SK-N-SH (cell line): ENCODE measurements around the gene STRBP. TPM values are rescaled to one million over a fixed set of nuclear protein-coding genes. Genes with fewer than 3 reads are reported as not detected.

ENCODE experiments used
- CTCF ChIA-PET: fragments of 300-600, 350-600 bp; formaldehyde crosslinking; extraction: SDS; loops from one replicate; lab custom pipeline; 2021; lab: Yijun Ruan, JAX
- POLR2A ChIA-PET: fragments of 350-600 bp; sonication (Branson Sonifier 250); formaldehyde crosslinking; extraction: SDS; loops from one replicate; lab custom pipeline; 2020; ENCODE audit warnings: antibody characterized with exemption, inconsistent platforms; lab: Yijun Ruan, JAX
- DNase-seq: peaks from one replicate; pipeline ENCODE4 v3.0.0; 2012
- H2AFZ ChIP-seq: fragments of 200-600 bp; sonication (generic); 2 replicates; pipeline ENCODE4 v1.8.1; 2016; ENCODE audit warnings: antibody characterized with exemption, mild to moderate bottlenecking, low read depth
- H3F3A ChIP-seq: fragments of 200-600 bp; sonication (generic); replicated peaks from 2 replicates; pipeline ENCODE3; 2016; ENCODE audit warnings: antibody characterized with exemption, mild to moderate bottlenecking; ENCODE audit not compliant: insufficient read depth
- H3K27ac ChIP-seq, 2 experiments: fragments of 200-500 bp in 1 of 2; fragments of 200-600 bp in 1 of 2; sonication (Bioruptor generic) in 1 of 2; sonication (generic), shearing (Covaris generic) in 1 of 2; 2 replicates each; pipeline versions ENCODE4 v1.5.1 to v1.6.1; 2014 to 2016; ENCODE audit warnings: low read depth in 2 of 2, inconsistent platforms in 1 of 2, low read length in 1 of 2, mild to moderate bottlenecking in 1 of 2, mixed read lengths in 1 of 2
- H3K27me3 ChIP-seq: fragments of 200-600 bp; sonication (generic), shearing (Covaris generic); 2 replicates; pipeline ENCODE4 v1.6.1; 2016; ENCODE audit warnings: mixed run types; ENCODE audit not compliant: insufficient read depth
- H3K36me3 ChIP-seq, 2 experiments: fragments of 200-500 bp in 1 of 2; fragments of 200-600 bp in 1 of 2; sonication (Bioruptor generic) in 1 of 2; sonication (generic) in 1 of 2; replicated peaks in 1 of 2; 2 replicates each; pipeline versions ENCODE3 to v1.5.1; 2014 to 2016; ENCODE audit warnings: low read length in 1 of 2, mild to moderate bottlenecking in 1 of 2; ENCODE audit not compliant: insufficient read depth in 2 of 2, control insufficient read depth in 1 of 2
- H3K4me1 ChIP-seq, 2 experiments: fragments of 200-500 bp in 1 of 2; fragments of 200-600 bp in 1 of 2; sonication (Bioruptor generic) in 1 of 2; sonication (generic), shearing (Covaris generic) in 1 of 2; 2 replicates each; pipeline versions ENCODE4 v1.5.1 to v1.6.1; 2014 to 2016; ENCODE audit warnings: low read depth in 1 of 2, low read length in 1 of 2, mixed run types in 1 of 2; ENCODE audit not compliant: insufficient read depth in 2 of 2, control insufficient read depth in 1 of 2
- H3K4me2 ChIP-seq: fragments of 200-600 bp; sonication (generic), shearing (Covaris generic); 2 replicates; pipeline ENCODE4 v1.6.1; 2017; ENCODE audit warnings: mixed run types
- H3K4me3 ChIP-seq, 2 experiments: fragments of 200-500 bp in 1 of 2; fragments of 200-600 bp in 1 of 2; sonication (Bioruptor generic) in 1 of 2; sonication (generic), shearing (Covaris generic) in 1 of 2; 2 replicates each; pipeline versions ENCODE4 v1.5.1 to v1.8.1; 2014 to 2016; ENCODE audit warnings: low read depth in 2 of 2, inconsistent platforms in 1 of 2, low read length in 1 of 2, mild to moderate bottlenecking in 1 of 2, mixed read lengths in 1 of 2, moderate library complexity in 1 of 2
- H3K79me2 ChIP-seq: fragments of 200-600 bp; sonication (generic); 2 replicates; pipeline ENCODE4 v1.8.1; 2017; ENCODE audit warnings: mild to moderate bottlenecking; ENCODE audit not compliant: insufficient read depth
- H3K9ac ChIP-seq: fragments of 200-600 bp; sonication (generic); 2 replicates; pipeline ENCODE4 v1.6.1; 2017; ENCODE audit warnings: mixed run types
- H3K9me2 ChIP-seq: fragments of 200-600 bp; sonication (generic); 2 replicates; pipeline ENCODE4 v1.6.1; 2017; ENCODE audit warnings: mixed run types
- H3K9me3 ChIP-seq: fragments of 200-600 bp; sonication (generic); 2 replicates; pipeline ENCODE4 v1.6.1; 2017; ENCODE audit warnings: mixed run types, mild to moderate bottlenecking, moderate library complexity
- H4K20me1 ChIP-seq: fragments of 200-600 bp; sonication (generic); 2 replicates; pipeline ENCODE4 v1.6.1; 2017; ENCODE audit warnings: mild to moderate bottlenecking, mixed run types; ENCODE audit not compliant: insufficient read depth
- CHD2 ChIP-seq: fragments of 150-350 bp; IDR thresholded peaks from 2 replicates; pipeline ENCODE4 v1.6.1; 2018; ENCODE audit warnings: low read length; ENCODE audit not compliant: partially characterized antibody
- FOXJ3 ChIP-seq: sonication (generic); formaldehyde crosslinking; IDR thresholded peaks from 2 replicates; pipeline ENCODE4 v1.5.1; 2020; ENCODE audit warnings: mild to moderate bottlenecking, missing genetic modification reagents
- FOXM1 ChIP-seq: IDR thresholded peaks from 2 replicates; pipeline ENCODE4 v1.4.0; 2012; ENCODE audit warnings: low read depth, mild to moderate bottlenecking
- IRF3 ChIP-seq: fragments of 150-350 bp; IDR thresholded peaks from 2 replicates; pipeline ENCODE4 v1.6.1; 2016; ENCODE audit warnings: mild to moderate bottlenecking, low read depth, low read length
- JUND ChIP-seq: IDR thresholded peaks from 2 replicates; pipeline ENCODE4 v1.4.0; 2012
- MEF2A ChIP-seq: IDR thresholded peaks from 2 replicates; pipeline ENCODE4 v1.4.0; 2012; ENCODE audit warnings: low read depth, borderline replicate concordance
- MXI1 ChIP-seq: IDR thresholded peaks from 2 replicates; pipeline ENCODE4 v1.6.1; 2012; ENCODE audit warnings: mild to moderate bottlenecking, low read depth, low read length, improper control_type of control experiment
- NRF1 ChIP-seq: IDR thresholded peaks from 2 replicates; pipeline ENCODE4 v1.6.1; 2012; ENCODE audit warnings: low read depth, mild to moderate bottlenecking, low read length
- RAD21 ChIP-seq: IDR thresholded peaks from 2 replicates; pipeline ENCODE4 v1.6.1; 2012; ENCODE audit warnings: mild to moderate bottlenecking, low read length
- SMC3 ChIP-seq: IDR thresholded peaks from 2 replicates; pipeline ENCODE4 v1.6.1; 2012; ENCODE audit warnings: low read depth, low read length, improper control_type of control experiment
- TAF1 ChIP-seq: IDR thresholded peaks from 2 replicates; pipeline ENCODE4 v1.6.1; 2012; ENCODE audit warnings: low read depth, mild to moderate bottlenecking, low read length, moderate library complexity, borderline replicate concordance
- USF2 ChIP-seq: fragments of 150-350 bp; IDR thresholded peaks from 2 replicates; pipeline ENCODE4 v1.6.1; 2017; ENCODE audit warnings: antibody characterized with exemption, low read length, low read depth, borderline replicate concordance
- WGBS: methylation state at CpG from one replicate; pipeline ENCODE4 v1.1.6; 2017; ENCODE audit warnings: low lambda C conversion rate; 5-methylcytosine and 5-hydroxymethylcytosine counted together
- polyA plus RNA-seq, 3 experiments: library from polyadenylated mRNA; depleted of rRNA; stranded (reverse); fragments of >200 nt; gene quantifications; 2 replicates each; pipeline ENCODE4 v1.2.3, GENCODE V29; 2012
- TF ChIP-seq, protein P1 (sequence below): IDR thresholded peaks from 2 replicates; pipeline ENCODE4 v1.6.1; 2012; ENCODE audit warnings: mild to moderate bottlenecking, low read depth, low read length, moderate library complexity

STRBP gene
- polyA plus RNA-seq, 1 of the 3 experiments (the other 2 are of a cell fraction): 5.9 TPM

- ChIA-PET CTCF (no interaction called here), POLR2A (no interaction called here)
- Histone ChIP-seq H3K36me3 (no peaks in the 10 kb centered on the region), H3K4me1 (no peaks in the 10 kb centered on the region), H3K9me3 (no peaks in the 10 kb centered on the region), H3K9ac (no peak overlapping the region), H2AFZ (no peak overlapping the region), H4K20me1 (no peaks in the 10 kb centered on the region), H3F3A (no peaks in the 10 kb centered on the region), H3K27me3 (no peaks in the 10 kb centered on the region), H3K4me3 (no peak overlapping the region), H3K27ac (no peak overlapping the region), H3K4me2 (no peak overlapping the region), H3K79me2 (no peaks in the 10 kb centered on the region), H3K9me2 (no peaks in the 10 kb centered on the region)
- TF ChIP-seq NRF1 (no peak), JUND (no peak), FOXJ3 (CRISPR knock-in tag) (no peak), MEF2A (no peak), MXI1 (no peak), CHD2 (no peak), RAD21 (no peak), FOXM1 (no peak), USF2 (no peak), SMC3 (no peak)
- WGBS: 87% methylated on average over 3 of the region's 3 CpGs
- no peak for DNase-seq
Observed at GRCh38 chr9:123211081-123211480, 57.3 kb downstream of the STRBP start.

DNA sequence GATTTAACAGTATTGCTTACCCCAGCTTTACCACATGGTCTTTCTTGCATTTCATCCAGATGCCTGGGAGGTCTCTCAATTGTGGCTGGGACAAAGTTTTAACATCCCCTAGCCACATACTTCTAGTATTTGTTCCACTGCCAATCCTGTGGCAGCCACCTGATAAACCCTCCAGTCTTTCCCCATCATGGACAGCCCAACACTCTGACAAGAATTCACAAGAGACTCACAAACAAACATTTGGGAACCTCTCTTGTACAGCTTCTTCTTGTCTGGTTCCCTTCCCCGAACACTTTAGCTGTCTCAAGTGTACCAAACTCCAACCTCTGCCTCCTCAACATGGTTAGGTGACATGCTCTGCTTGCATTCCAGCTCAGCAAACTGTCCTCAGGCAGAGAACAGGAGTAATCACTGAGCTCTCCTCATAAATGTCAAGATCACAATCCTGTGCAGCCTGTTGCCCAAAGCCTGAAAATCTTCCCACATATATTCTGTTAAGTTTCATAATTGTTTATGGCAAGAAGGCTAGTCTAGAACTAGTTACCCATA lies 59.7 kb downstream of the STRBP start:
- no peaks in the 10 kb centered on the region for H3K9me3 ChIP-seq
- H3K4me3 ChIP-seq: no peak overlapping the region
- ChIA-PET POLR2A (no interaction called here), CTCF (no interaction called here)
- H3K27me3 ChIP-seq: no peaks in the 10 kb centered on the region
- no peak overlapping the region for H3K4me2 ChIP-seq
- no peak overlapping the region for H2AFZ ChIP-seq
- no peaks in the 10 kb centered on the region for H3K9me2 ChIP-seq
- H3F3A ChIP-seq: no peaks in the 10 kb centered on the region
- DNase-seq: no peak
- H3K27ac ChIP-seq: no peak overlapping the region
- 85% methylated on average over 1 of the region's 1 CpG for WGBS
- H4K20me1 ChIP-seq: no peaks in the 10 kb centered on the region
- H3K79me2 ChIP-seq: no peaks in the 10 kb centered on the region
- H3K9ac ChIP-seq: no peak overlapping the region
- no peaks in the 10 kb centered on the region for H3K36me3 ChIP-seq
- TF ChIP-seq CHD2 (no peak), SMC3 (no peak), IRF3 (no peak), TAF1 (no peak)
- TF ChIP-seq, protein P1, sequence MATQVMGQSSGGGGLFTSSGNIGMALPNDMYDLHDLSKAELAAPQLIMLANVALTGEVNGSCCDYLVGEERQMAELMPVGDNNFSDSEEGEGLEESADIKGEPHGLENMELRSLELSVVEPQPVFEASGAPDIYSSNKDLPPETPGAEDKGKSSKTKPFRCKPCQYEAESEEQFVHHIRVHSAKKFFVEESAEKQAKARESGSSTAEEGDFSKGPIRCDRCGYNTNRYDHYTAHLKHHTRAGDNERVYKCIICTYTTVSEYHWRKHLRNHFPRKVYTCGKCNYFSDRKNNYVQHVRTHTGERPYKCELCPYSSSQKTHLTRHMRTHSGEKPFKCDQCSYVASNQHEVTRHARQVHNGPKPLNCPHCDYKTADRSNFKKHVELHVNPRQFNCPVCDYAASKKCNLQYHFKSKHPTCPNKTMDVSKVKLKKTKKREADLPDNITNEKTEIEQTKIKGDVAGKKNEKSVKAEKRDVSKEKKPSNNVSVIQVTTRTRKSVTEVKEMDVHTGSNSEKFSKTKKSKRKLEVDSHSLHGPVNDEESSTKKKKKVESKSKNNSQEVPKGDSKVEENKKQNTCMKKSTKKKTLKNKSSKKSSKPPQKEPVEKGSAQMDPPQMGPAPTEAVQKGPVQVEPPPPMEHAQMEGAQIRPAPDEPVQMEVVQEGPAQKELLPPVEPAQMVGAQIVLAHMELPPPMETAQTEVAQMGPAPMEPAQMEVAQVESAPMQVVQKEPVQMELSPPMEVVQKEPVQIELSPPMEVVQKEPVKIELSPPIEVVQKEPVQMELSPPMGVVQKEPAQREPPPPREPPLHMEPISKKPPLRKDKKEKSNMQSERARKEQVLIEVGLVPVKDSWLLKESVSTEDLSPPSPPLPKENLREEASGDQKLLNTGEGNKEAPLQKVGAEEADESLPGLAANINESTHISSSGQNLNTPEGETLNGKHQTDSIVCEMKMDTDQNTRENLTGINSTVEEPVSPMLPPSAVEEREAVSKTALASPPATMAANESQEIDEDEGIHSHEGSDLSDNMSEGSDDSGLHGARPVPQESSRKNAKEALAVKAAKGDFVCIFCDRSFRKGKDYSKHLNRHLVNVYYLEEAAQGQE: no peak
- H3K4me1 ChIP-seq: no peaks in the 10 kb centered on the region
